GM23338 (cell line): Measurements from ENCODE around the gene SUGCT. TPM values are rescaled to one million over a fixed set of nuclear protein-coding genes. Genes with fewer than 3 reads are reported as not detected.

ENCODE experiments used
- ATAC-seq: fragments of 200-7000 bp; cut with Tn5 transposase; 3 replicates; pipeline ENCODE4 v1.9.1; 2020
- DNase-seq: peaks from one replicate; pipeline ENCODE4 v3.0.0-alpha.2; 2015; ENCODE audit warnings: low spot score
- H2AFZ ChIP-seq: fragments of 200-600 bp; sonication (generic); 2 replicates; pipeline ENCODE4 v1.8.0; 2016; ENCODE audit warnings: antibody characterized with exemption, mild to moderate bottlenecking, moderate library complexity
- H3F3A ChIP-seq: fragments of 200-600 bp; sonication (generic); replicated peaks from 2 replicates; pipeline ENCODE4 v1.8.0; 2017; ENCODE audit warnings: antibody characterized with exemption, mixed run types, low read depth
- H3K27ac ChIP-seq: fragments of 200-600 bp; sonication (generic); 2 replicates; pipeline ENCODE4 v1.6.1; 2016; ENCODE audit warnings: low read depth
- H3K27me3 ChIP-seq: fragments of 200-600 bp; sonication (generic); 2 replicates; pipeline ENCODE4 v1.8.0; 2016; ENCODE audit warnings: mild to moderate bottlenecking, mixed run types, moderate library complexity; ENCODE audit not compliant: insufficient read depth
- H3K36me3 ChIP-seq: fragments of 200-600 bp; sonication (generic); 2 replicates; pipeline ENCODE4 v1.8.0; 2016; ENCODE audit warnings: mild to moderate bottlenecking; ENCODE audit not compliant: insufficient read depth
- H3K4me1 ChIP-seq: fragments of 200-600 bp; sonication (generic); 2 replicates; pipeline ENCODE4 v1.8.0; 2016; ENCODE audit warnings: mild to moderate bottlenecking, moderate library complexity; ENCODE audit not compliant: insufficient read depth
- H3K4me2 ChIP-seq: fragments of 200-600 bp; sonication (generic); 2 replicates; pipeline ENCODE4 v1.7.1; 2017; ENCODE audit warnings: mixed run types
- H3K4me3 ChIP-seq: fragments of 200-600 bp; sonication (generic); 2 replicates; pipeline ENCODE4 v1.6.1; 2016; ENCODE audit warnings: mixed run types
- H3K79me2 ChIP-seq: fragments of 200-600 bp; sonication (generic); replicated peaks from 2 replicates; pipeline ENCODE4 v1.8.0; 2017; ENCODE audit warnings: mild to moderate bottlenecking; ENCODE audit not compliant: insufficient read depth
- H3K9me2 ChIP-seq: fragments of 200-600 bp; sonication (generic); 2 replicates; pipeline ENCODE4 v1.8.0; 2017; ENCODE audit not compliant: insufficient read depth
- H4K20me1 ChIP-seq: fragments of 200-600 bp; sonication (generic); replicated peaks from 2 replicates; pipeline ENCODE4 v1.8.0; 2017; ENCODE audit warnings: mild to moderate bottlenecking; ENCODE audit not compliant: insufficient read depth
- H3K27ac Mint-ChIP-seq: 2 replicates; pipeline ENCODE4 v1.8.0; 2020; ENCODE audit warnings: inconsistent platforms, mild to moderate bottlenecking, moderate library complexity, mixed read lengths
- H3K27me3 Mint-ChIP-seq: 3 replicates; pipeline ENCODE4 v1.8.0; 2022; ENCODE audit warnings: low read depth, mild to moderate bottlenecking, moderate library complexity, mixed read lengths, inconsistent platforms; ENCODE audit not compliant: insufficient read depth, poor library complexity
- H3K36me3 Mint-ChIP-seq: 3 replicates; pipeline ENCODE4 v1.8.0; 2021; ENCODE audit warnings: low read depth, mild to moderate bottlenecking, inconsistent platforms, moderate library complexity, mixed read lengths
- H3K4me1 Mint-ChIP-seq: 3 replicates; pipeline ENCODE4 v1.8.0; 2020; ENCODE audit warnings: mild to moderate bottlenecking, inconsistent platforms, mixed read lengths
- H3K4me3 Mint-ChIP-seq: 3 replicates; pipeline ENCODE4 v1.8.0; 2021; ENCODE audit warnings: moderate library complexity, mild to moderate bottlenecking, inconsistent platforms, mixed read lengths
- H3K9me3 Mint-ChIP-seq: 3 replicates; pipeline ENCODE4 v1.8.0; 2020; ENCODE audit warnings: moderate library complexity, mild to moderate bottlenecking, inconsistent platforms, mixed read lengths
- CREB1 ChIP-seq: fragments of 250-450 bp; sonication (Bioruptor Pico); IDR thresholded peaks from 2 replicates; pipeline ENCODE4 v1.5.0; 2020; ENCODE audit warnings: low read depth, mild to moderate bottlenecking, moderate library complexity
- EZH2phosphoT487 ChIP-seq: fragments of 200-600 bp; sonication (generic); IDR thresholded peaks from one replicate; pipeline ENCODE4 v1.8.1; 2018; ENCODE audit warnings: antibody characterized with exemption; ENCODE audit not compliant: unreplicated experiment
- JUNB ChIP-seq: IDR thresholded peaks from one replicate; pipeline ENCODE4 v1.6.1; 2016; ENCODE audit warnings: antibody characterized with exemption; ENCODE audit not compliant: unreplicated experiment
- NANOG ChIP-seq: IDR thresholded peaks from 2 replicates; pipeline ENCODE4 v1.6.1; 2016; ENCODE audit warnings: antibody characterized with exemption, borderline replicate concordance
- POLR2AphosphoS5 ChIP-seq: IDR thresholded peaks from 2 replicates; pipeline ENCODE4 v1.6.1; 2016; ENCODE audit warnings: antibody characterized with exemption, low read depth
- REST ChIP-seq: IDR thresholded peaks from one replicate; pipeline ENCODE4 v1.6.1; 2018; ENCODE audit warnings: antibody characterized with exemption; ENCODE audit not compliant: unreplicated experiment
- STAT1 ChIP-seq: IDR thresholded peaks from one replicate; pipeline ENCODE4 v1.6.1; 2016; ENCODE audit warnings: antibody characterized with exemption; ENCODE audit not compliant: unreplicated experiment
- ZNF114 ChIP-seq: fragments of 250-450 bp; sonication (Bioruptor Pico); IDR thresholded peaks from 2 replicates; pipeline ENCODE4 v1.5.0; 2020; ENCODE audit warnings: mild to moderate bottlenecking, moderate library complexity
- ZNF462 ChIP-seq: fragments of 250-450 bp; sonication (Bioruptor Pico); IDR thresholded peaks from 2 replicates; pipeline ENCODE4 v1.5.0; 2020; ENCODE audit warnings: mild to moderate bottlenecking, moderate library complexity
- polyA plus RNA-seq: library from polyadenylated mRNA; unstranded; fragments of >200 nt; fragmentation: Nextera tagmentation; extraction: Ambion mirVana; gene quantifications from 2 replicates; pipeline ENCODE4 v1.2.1, GENCODE V29; 2016
- total RNA-seq: library from RNA; depleted of rRNA; stranded (reverse); fragments of >200 nt; shearing (Covaris generic); gene quantifications from 2 replicates; pipeline ENCODE4 v1.2.3, GENCODE V29; 2014
- TF ChIP-seq, protein P1 (sequence below): IDR thresholded peaks from 2 replicates; pipeline ENCODE4 v1.6.1; 2016; ENCODE audit warnings: antibody characterized with exemption

The SUGCT gene
- total and polyA plus RNA-seq, 2 experiments from 2014 or later: 4.2 to 5.6 TPM

- H3K4me3 ChIP-seq: no peak overlapping the region
- H3F3A ChIP-seq: no peaks in the 10 kb centered on the region
- H3K36me3 Mint-ChIP-seq: 0 out of 3 replicates have a peak, but pooled peaks cover under 1% of the 10 kb centered on the region
- H3K27ac ChIP-seq: no peak overlapping the region
- H3K36me3 ChIP-seq: no peaks in the 10 kb centered on the region
- H3K9me3 Mint-ChIP-seq: peaks cover 2% of the 10 kb centered on the region; the same call in 2 of the 3 replicates
- H3K9me2 ChIP-seq: peaks cover 40% of the 10 kb centered on the region
- H3K27me3 Mint-ChIP-seq: peaks cover under 1% of the 10 kb centered on the region
- ATAC-seq (no peak), DNase-seq (no peak)
- H4K20me1 ChIP-seq: no peaks in the 10 kb centered on the region
- no peak overlapping the region for H3K27ac Mint-ChIP-seq
- H3K4me3 Mint-ChIP-seq: no peak overlapping the region
- H3K4me1 ChIP-seq: no peaks in the 10 kb centered on the region
- no peaks in the 10 kb centered on the region for H3K27me3 ChIP-seq
- H3K79me2 ChIP-seq: no peaks in the 10 kb centered on the region
- H2AFZ ChIP-seq: no peak overlapping the region
- no peak overlapping the region for H3K4me2 ChIP-seq
- no peaks in the 10 kb centered on the region; the same call in 2 of the 3 replicates for H3K4me1 Mint-ChIP-seq
- TF ChIP-seq EZH2phosphoT487 (no peak), CREB1 (CRISPR knock-in tag) (no peak), ZNF114 (CRISPR knock-in tag) (no peak)
Measured at GRCh38 chr7:40885503-40885902, 750.7 kb downstream of the SUGCT start.

GRCh38 chr7:40887099-40887498, 752.3 kb downstream of the SUGCT start:
- TF ChIP-seq JUNB: no peak
- no peak for TF ChIP-seq REST
- TF ChIP-seq STAT1: no peak
- no peak for TF ChIP-seq CREB1 (CRISPR knock-in tag)
- TF ChIP-seq NANOG: no peak
- no peak for TF ChIP-seq POLR2AphosphoS5
- TF ChIP-seq ZNF462 (CRISPR knock-in tag): no peak
- TF ChIP-seq, protein P1, sequence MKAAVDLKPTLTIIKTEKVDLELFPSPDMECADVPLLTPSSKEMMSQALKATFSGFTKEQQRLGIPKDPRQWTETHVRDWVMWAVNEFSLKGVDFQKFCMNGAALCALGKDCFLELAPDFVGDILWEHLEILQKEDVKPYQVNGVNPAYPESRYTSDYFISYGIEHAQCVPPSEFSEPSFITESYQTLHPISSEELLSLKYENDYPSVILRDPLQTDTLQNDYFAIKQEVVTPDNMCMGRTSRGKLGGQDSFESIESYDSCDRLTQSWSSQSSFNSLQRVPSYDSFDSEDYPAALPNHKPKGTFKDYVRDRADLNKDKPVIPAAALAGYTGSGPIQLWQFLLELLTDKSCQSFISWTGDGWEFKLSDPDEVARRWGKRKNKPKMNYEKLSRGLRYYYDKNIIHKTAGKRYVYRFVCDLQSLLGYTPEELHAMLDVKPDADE: no peak
- no peak overlapping the region for H2AFZ ChIP-seq
- H3K9me2 ChIP-seq: peaks cover 31% of the 10 kb centered on the region
- no peak for DNase-seq
- H3K4me1 ChIP-seq: no peaks in the 10 kb centered on the region
- peaks cover 2% of the 10 kb centered on the region for H3K27me3 Mint-ChIP-seq
- H3K36me3 Mint-ChIP-seq: peaks cover 8% of the 10 kb centered on the region; the same call in 1 of the 3 replicates
- no peak for ATAC-seq
- H3K9me3 Mint-ChIP-seq: peaks cover 12% of the 10 kb centered on the region
- no peaks in the 10 kb centered on the region for H4K20me1 ChIP-seq
- H3K4me3 Mint-ChIP-seq: no peak overlapping the region
- H3K4me1 Mint-ChIP-seq: no peaks in the 10 kb centered on the region; the same call in 2 of the 3 replicates
- no peaks in the 10 kb centered on the region for H3K27me3 ChIP-seq
- no peak overlapping the region for H3K4me2 ChIP-seq
- no peaks in the 10 kb centered on the region for H3F3A ChIP-seq
- H3K4me3 ChIP-seq: no peak overlapping the region
- H3K27ac Mint-ChIP-seq: no peak overlapping the region
- no peaks in the 10 kb centered on the region for H3K36me3 ChIP-seq
- H3K79me2 ChIP-seq: no peaks in the 10 kb centered on the region
- H3K27ac ChIP-seq: no peak overlapping the region
